Measurements from ENCODE around the gene VASN. TPM values are rescaled to one million over a fixed set of nuclear protein-coding genes. Genes with fewer than 3 reads are reported as not detected.

VASN gene
- total RNA-seq, 1 donor from 2014 or later, result 16.6 TPM

DNA sequence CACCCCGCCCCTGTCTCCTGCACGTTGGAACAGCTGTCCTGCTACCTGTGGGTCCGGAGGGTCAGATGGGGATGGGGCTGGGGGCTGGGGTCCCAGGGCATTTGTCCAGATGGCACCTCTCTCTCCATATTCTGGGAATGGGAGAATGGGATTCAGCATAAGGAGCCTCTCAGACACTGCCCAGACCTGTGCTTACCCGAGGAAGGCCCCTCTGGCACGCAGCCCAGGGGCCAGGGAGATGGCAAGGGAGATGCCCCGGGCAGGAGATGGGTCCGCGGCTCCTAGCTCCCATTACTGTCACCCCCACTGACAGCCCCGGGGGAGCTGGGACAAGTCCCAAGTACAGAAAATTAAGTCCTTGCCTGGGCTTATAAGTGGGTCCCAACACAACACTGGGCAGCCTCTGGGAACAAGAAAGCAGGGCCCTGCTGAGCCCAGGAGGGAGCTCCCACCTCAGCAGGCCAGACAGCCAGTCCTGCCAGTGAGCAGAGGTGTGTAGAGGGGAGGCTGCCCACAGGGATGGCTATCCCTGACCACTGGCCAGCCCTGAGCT is 1.8 kb downstream of the VASN start:
- no peak for ATAC-seq

DNA sequence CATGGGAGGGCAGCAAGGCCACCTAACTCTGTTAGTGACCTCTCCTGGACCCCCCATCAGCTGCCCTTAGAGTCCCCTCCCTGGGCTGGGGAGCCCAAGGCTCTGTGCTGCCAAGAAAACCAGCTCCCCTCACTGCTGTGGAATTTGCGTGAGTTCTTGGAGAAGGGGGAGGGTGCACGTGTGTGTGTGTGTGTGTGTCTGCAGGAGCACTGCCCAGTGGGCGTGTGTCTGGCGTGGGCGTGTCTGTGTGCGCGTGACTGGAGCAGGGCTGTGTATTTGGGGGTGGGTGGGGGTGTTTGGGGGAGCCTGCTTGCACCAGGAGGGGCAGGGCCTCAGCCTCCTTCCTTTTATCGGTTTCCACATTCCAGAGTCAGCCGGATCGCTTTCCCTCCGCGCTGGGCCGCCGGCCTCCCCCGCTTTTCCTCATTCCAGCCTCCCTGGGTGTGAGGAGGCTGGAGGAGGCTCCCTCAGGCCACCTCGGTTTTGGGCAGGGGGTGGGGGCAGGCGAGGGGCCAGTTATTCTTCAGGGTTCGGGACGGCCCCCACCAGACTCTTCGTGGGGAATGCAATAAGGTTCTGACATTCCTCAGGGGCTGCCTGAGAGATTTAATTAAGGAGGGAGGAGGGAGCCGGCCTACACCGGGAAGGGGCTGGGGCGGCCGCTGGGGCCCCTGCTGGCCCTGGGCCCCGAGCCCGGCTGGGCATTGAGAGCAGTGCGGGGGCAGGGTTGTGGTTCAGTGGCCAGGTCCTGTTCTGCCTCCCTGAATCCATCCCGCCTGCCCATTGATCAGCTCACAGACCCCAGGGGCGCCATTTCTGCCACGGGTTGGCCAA is 2.5 kb downstream of the VASN start:
- ATAC-seq, result peak; percentile 44

GRCh38 chr16:4375717-4376116 is 4.1 kb downstream of the VASN start:
- no peak for ATAC-seq

DNA sequence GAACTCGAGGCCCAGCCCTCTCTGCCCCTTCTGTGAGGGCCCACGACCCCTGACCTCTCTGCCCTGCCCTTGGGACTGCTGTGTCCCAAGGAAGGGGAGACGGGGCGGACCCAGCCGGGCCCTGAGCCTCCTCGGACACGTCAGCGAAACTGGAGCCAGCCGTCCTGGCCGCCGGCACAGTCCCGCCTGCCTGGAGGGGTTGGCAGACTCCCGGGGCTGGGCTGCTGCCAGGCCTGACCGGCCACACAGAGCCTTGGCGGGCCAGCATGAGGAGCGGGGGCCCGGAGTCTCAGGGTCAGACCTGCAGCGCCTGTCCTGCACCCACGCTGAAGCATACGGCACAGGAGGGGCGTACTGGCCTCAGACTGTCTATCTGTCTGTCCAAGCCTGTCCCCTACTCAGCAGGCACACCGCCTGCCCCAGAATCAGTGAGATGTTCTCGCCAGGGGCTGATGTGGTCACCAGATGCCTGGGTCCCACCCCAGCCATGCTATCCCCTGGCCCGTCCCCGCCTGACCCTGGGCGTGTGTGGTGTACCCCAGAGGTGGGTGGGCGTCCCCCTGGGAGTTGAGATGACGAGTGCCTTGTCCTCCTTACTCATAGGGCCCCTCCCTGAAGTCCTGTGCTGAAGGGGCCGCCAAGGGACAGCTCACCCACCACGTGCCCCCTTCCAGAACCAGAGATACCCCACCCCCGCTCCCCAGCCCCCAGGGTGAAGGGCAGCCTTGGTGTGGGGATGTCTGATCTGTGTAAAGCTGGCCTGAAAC is 4.7 kb downstream of the VASN start:
- no peak for ATAC-seq

DNA sequence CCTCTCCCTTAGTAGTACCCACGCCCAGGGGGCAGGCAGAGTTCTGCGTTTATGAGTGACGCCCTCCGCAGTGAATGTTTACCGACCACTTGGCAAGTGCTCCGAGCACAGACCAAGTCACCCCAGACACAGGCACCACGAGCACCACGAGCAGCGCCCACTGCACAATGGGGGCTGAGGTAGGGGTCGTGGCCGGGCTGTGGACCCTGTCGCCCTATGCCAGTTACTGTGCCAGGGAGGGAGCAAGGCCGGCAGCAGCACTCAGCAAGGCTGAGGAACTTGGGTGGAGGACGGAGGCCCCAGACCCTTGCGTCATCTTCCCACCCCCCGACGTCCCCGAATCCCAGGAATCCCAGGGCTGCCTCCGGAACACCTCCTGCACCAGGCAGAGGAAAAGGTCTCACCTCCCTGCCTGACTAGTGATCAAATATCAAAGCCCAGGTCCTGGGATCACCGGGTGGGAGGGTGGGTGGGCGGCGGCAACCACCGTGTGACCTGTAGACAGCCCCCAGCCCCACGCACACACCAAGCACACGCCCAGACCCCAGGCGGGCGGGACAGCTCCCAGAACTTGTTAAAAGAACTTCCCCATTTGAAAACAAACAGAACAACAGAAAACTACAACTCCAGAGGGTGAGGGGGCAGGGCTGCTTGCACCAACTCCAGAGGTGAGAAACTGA is 5.4 kb downstream of the VASN start:
- ATAC-seq, result no peak

GRCh38 chr16:4377573-4378154 is 6.0 kb downstream of the VASN start:
- no peak for ATAC-seq

GRCh38 chr16:4378161-4378666 is 6.6 kb downstream of the VASN start:
- ATAC-seq, result no peak

GRCh38 chr16:4378999-4379690 is 7.5 kb downstream of the VASN start:
- no peak for ATAC-seq

DNA sequence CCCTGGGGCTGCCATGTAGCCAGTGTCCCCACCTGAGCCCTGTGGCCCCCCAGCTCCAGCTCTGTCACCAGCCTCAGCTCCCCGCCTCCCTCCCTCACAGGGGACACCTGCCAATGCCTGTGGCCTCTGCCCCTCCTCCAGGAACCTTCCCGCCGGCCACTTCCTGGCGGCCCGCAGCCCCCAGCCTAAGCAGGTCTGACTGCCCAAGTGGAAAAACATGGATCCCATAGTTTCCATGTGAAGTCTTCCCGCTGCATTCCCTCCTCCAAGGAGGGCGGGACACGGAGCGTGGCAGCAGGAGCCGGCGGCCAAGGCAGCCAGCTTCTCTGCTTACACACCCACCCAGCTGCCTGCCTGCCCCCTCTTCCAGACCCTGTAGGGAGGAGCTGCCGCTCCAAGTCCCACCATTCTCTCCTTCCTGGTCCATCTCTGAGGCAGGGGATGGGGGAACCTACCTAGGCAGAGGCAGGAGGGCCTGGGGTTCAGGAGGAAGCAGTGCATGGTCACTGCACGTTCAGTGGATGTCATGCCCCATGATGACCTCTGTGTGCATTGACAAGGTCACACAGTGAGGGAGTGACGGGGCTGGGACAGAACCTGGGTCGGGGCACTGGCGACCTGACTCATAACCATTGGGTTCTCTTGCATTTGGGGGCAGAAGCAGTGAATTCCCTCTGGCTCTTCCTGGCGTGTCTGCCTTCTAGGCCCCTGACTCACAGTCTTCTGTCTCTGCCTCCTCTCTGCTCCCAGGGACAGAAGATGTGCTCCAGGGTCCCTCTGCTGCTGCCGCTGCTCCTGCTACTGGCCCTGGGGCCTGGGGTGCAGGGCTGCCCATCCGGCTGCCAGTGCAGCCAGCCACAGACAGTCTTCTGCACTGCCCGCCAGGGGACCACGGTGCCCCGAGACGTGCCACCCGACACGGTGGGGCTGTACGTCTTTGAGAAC is 8.7 kb downstream of the VASN start:
- no peak for ATAC-seq

- ATAC-seq, result no peak
Observed at GRCh38 chr16:4381072-4381934, 9.7 kb downstream of the VASN start.

- ATAC-seq, result no peak
Observed at GRCh38 chr16:4381935-4382794, 10.5 kb downstream of the VASN start.

DNA sequence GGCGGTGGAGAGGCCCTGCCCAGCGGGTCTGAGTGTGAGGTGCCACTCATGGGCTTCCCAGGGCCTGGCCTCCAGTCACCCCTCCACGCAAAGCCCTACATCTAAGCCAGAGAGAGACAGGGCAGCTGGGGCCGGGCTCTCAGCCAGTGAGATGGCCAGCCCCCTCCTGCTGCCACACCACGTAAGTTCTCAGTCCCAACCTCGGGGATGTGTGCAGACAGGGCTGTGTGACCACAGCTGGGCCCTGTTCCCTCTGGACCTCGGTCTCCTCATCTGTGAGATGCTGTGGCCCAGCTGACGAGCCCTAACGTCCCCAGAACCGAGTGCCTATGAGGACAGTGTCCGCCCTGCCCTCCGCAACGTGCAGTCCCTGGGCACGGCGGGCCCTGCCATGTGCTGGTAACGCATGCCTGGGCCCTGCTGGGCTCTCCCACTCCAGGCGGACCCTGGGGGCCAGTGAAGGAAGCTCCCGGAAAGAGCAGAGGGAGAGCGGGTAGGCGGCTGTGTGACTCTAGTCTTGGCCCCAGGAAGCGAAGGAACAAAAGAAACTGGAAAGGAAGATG is 11.2 kb downstream of the VASN start:
- no peak for ATAC-seq

DNA sequence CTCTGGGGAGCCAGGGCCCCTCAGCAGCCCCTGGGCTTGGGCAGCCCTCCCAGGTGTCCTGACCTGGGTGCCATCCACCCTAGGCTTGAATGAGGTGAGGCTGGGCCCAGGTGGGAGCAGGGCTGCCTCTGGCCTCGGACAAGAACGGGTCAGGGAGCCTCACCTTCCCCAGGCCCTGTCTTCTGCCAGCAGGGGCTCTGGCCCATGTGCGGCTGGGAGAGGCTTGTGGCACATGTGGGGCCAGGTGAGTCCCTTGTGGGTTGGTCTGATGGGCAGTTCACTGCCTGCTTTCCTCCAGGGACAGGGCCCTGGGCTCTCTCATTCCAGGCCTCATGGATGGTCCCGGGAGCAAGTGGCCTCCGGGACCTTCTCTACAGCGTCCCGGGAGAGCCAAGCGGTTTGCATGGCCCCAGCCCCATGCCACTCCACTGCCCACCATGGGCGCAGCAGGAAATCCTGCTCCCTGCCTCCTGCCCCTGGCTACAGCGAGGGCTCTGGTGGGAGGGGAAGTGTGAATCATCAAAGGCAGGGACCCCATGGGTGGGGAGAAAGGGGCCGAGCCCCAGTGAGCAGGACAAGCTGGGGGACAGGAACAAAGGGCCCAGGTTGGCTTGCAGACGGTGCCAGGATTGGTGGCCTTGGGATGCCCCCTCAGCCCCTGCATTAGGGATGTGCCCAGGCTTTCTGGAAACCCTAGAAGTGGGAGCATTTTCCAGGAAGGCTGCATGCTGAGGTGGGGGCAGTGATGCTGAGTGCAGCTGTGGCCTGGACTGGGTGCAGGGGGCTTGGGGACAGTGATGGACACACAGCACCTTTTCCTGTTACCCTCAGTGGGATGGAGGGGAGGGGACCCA is 12.2 kb downstream of the VASN start:
- ATAC-seq, result no peak

GRCh38 chr16:4384509-4384942 is 12.9 kb downstream of the VASN start:
- no peak for ATAC-seq

DNA sequence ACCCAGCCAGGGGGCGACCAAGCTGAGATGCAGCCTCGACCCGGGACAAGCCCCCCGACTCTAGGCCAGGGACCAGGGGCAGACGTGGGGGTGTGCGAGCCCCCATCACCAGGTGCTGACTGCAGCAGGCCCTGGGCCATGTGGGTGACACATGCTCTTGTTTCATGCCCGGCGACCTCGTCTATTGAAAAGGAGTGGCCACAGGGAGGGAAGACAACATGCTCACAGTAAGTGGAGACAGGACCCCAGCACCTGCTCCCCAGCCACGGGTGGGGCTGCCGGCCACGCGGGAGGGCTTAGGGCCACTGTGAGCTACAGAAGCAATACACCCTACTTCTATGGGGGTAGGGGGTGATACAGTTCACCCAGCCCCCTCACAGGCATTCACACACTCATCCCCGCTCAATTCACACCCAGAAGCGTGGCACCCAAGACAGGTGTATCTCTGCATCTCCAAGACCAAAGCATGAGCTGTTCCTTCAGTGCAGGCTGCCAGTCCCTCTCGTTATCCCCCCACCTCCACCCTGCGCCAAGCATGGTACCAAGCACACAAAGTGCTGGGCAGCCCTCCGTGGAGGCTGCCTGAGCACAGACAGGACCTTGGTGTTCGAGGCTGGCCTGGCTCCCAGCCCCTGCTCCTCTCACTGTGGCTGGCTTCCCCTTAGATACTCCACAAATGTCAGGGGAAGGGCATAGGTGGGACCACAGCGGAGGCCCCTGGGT is 13.6 kb downstream of the VASN start:
- ATAC-seq, result no peak

DNA sequence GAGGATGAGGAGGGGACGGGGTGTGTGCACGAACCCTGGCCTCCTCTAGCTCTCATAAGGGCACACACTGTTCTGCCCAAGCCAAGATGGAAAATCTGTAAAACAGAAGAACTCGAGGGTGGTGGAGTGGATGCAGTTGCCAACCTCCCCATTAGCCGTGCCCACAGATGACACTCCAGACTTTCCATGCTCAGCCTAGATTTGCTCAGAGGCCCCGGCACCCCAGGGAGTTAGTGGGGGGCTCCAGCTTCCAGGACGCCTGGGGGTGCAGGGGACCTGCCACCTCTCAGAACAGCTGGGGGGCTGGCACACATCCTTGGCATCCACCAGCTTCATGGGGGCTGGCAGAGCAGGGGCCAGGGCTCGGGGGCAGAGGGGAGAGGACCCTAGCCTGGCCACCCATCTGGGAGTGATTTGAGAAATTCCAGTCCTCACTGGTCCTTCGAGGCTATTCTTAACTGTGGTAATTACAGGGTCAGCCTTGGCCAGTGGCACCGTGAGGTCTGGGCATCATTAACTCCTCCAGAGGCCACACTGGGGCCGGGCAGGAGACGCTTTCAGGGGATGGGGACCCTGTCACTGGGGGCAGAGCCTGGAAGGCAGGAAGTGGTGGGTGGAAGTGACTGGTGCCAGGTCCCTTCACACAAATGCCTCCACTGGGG is 14.3 kb downstream of the VASN start:
- ATAC-seq, result no peak
